B cell (primary cell): ENCODE results near the gene RSL1D1.
"Not testable (repeated sequence)": the region's sequence is repeated elsewhere in the genome, so short reads cannot be mapped to it uniquely, and the experiment has no call there.

Experiments
- CTCF ChIP-seq: fragments of 200-600 bp; IDR thresholded peaks from one replicate; pipeline ENCODE4 v1.8.0; 2022; ENCODE audit warnings: antibody characterized with exemption, mild to moderate bottlenecking
- EZH2 ChIP-seq: IDR thresholded peaks from 2 replicates; pipeline ENCODE4 v1.6.1; 2012; ENCODE audit warnings: borderline replicate concordance, low read depth, mild to moderate bottlenecking, moderate library complexity, low read length; ENCODE audit not compliant: insufficient read depth, poor library complexity, severe bottlenecking

GRCh38 chr16:11818970-11819369 lies 32.4 kb downstream of the RSL1D1 start:
- not testable (repeated sequence) for TF ChIP-seq CTCF, EZH2
